Esophagus squamous epithelium (tissue), 5 donors: ENCODE data around the gene ALDH1L2. TPM values are rescaled to one million over a fixed set of nuclear protein-coding genes. Genes with fewer than 3 reads are reported as not detected.
A peak's percentile ranks its signal among the peaks of the same experiment; 100 is the strongest.

Experiments used
- DNase-seq: peaks from one replicate; lab custom pipeline; 2025; lab: John Stamatoyannopoulos, UW
- H3K27ac ChIP-seq, 4 donors: fragments of 200-600 bp; sonication (generic); one replicate each; pipeline ENCODE4 v1.5.1; 2016 to 2019; ENCODE audit warnings: mild to moderate bottlenecking in 1 of 4
- H3K27me3 ChIP-seq, 4 donors: fragments of 200-600 bp; sonication (generic); 1 replicate in 3 of 4; 2 replicates in 1 of 4; pipeline versions ENCODE4 v1.5.1 to v1.6.0; 2017 to 2021; ENCODE audit warnings: antibody characterized with exemption in 1 of 4
- H3K36me3 ChIP-seq, 3 donors: fragments of 200-600 bp; sonication (generic); one replicate each; pipeline ENCODE4 v1.5.1; 2016 to 2019
- H3K4me1 ChIP-seq, 3 donors: fragments of 200-600 bp; sonication (generic); one replicate each; pipeline ENCODE4 v1.5.1; 2017 to 2019
- H3K4me3 ChIP-seq, 4 donors: fragments of 200-600 bp; sonication (generic); 1 replicate in 3 of 4; 2 replicates in 1 of 4; pipeline ENCODE4 v1.5.1; 2016 to 2019; ENCODE audit warnings: mild to moderate bottlenecking in 2 of 4, moderate library complexity in 1 of 4
- H3K9me3 ChIP-seq, 3 donors: fragments of 200-600 bp; sonication (generic); one replicate each; pipeline ENCODE4 v1.5.1; 2016 to 2019
- CTCF ChIP-seq, 6 experiments: fragments of 450-650 bp in 4 of 6; fragments of 200-600 bp in 2 of 6; sonication (generic) in 2 of 6; IDR thresholded peaks; one replicate each; pipeline ENCODE4 v1.5.1; 2016 to 2019; ENCODE audit warnings: antibody characterized with exemption in 6 of 6, mild to moderate bottlenecking in 4 of 6, moderate library complexity in 4 of 6
- POLR2A ChIP-seq, 4 donors: fragments of 450-650 bp; IDR thresholded peaks; one replicate each; pipeline ENCODE4 v1.6.1; 2017; ENCODE audit warnings: antibody characterized with exemption in 4 of 4, mild to moderate bottlenecking in 4 of 4, moderate library complexity in 3 of 4
- WGBS, 2 donors: methylation state at CpG; one replicate each; pipeline ENCODE4 v1.1.5; 2018; 5-methylcytosine and 5-hydroxymethylcytosine counted together
- intact Hi-C: fragments of 100-400 bp; cut with DNase I; formaldehyde crosslinking; loops from one replicate; pipeline ENCODE4 v1.15.0; 2022
- total RNA-seq, 4 donors: library from RNA; depleted of rRNA; stranded (reverse); fragments of >200 nt; gene quantifications; one replicate each; pipeline ENCODE4 v1.1.0, GENCODE V29; 2016
- donor health status: DM: yes; HTN: yes; CAD: no.

The ALDH1L2 gene
- total RNA-seq, 4 donors from 2014 or later, result 0.57 to 4.9 (median 1.1) TPM

DNA sequence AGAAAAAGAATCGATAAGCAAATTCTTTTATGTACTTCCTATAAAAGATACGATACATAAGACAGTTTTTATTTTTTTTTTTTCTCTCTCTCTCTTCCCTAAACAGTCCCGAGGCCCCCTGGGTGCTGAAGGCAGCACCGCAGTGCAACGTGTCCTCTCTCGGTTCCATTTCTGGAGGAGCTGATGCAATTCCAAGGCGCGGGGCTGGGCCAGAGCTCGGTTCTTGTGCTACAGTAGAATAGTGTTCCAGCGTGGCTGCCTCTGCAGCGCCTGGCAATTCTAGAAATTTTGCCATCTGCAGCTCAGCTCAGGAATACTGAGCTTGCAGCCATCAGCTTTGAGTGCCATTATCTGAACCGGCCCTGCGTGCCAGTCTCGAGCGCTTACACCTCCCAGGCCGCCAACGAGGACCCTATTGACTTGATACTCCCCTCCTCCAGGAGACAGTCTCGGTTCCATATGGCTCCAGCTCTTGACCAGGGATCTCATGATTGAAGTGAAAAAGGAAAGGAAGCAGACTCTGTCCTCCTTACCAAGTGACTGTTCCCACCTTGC is 630 bp downstream of the ALDH1L2 start:
- WGBS, 2 donors, result 10 to 27% methylated on average over 8 to 12 of the region's 18 CpGs
- intact Hi-C loops, result no loop called here
- no peaks in the 10 kb centered on the region for H3K9me3 ChIP-seq
- no peak for DNase-seq
- TF ChIP-seq CTCF (IDR thresholded peaks at IDR 0.05) (peak in 1 of 6 experiments; percentile 10), POLR2A (IDR thresholded peaks at IDR 0.05) (no peak)
- H3K27me3 ChIP-seq, result peaks cover 0 to 24% (median 0%) of the 10 kb centered on the region in 4 donors
- H3K4me3 ChIP-seq, result peak overlapping the region; percentile 32 to 71 (median 48)
- H3K4me1 ChIP-seq, result peaks cover 9 to 20% (median 11%) of the 10 kb centered on the region in 3 donors
- H3K27ac ChIP-seq, result peak overlapping the region in 3 of 4 donors; percentile 48 to 71 (median 61)
- no peaks in the 10 kb centered on the region for H3K36me3 ChIP-seq

DNA sequence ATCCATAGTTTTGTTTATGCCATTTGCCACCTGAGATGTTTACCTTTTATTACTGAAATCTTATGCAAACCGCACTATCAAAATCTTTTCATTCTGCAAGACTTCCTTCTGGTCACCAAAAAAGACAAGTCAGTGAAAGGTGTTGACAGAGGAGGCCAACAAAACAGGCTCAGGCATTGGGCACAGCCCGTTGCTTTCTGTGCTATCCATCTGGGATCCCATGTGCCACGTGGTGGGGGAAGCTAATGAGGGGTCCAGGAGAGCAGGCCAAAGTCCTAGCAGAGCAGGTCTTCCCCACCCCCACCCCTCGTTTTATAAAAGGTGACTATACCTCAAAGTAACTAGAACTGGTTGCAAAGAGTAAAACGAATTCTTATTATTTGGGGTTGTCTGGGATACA is 1.2 kb downstream of the ALDH1L2 start:
- no peaks in the 10 kb centered on the region for H3K36me3 ChIP-seq
- 34 to 61% methylated on average over 5 of the region's 5 CpGs for WGBS, 2 donors
- no peaks in the 10 kb centered on the region for H3K9me3 ChIP-seq
- intact Hi-C loops, result no loop called here
- DNase-seq, result no peak
- H3K27me3 ChIP-seq, result peaks cover 0 to 29% (median 0%) of the 10 kb centered on the region in 4 donors
- TF ChIP-seq POLR2A (IDR thresholded peaks at IDR 0.05), result no peak
- TF ChIP-seq CTCF (IDR thresholded peaks at IDR 0.05), result no peak
- H3K27ac ChIP-seq, result peak overlapping the region in 1 of 4 donors; percentile 71
- peaks cover 9 to 20% (median 11%) of the 10 kb centered on the region in 3 donors for H3K4me1 ChIP-seq
- H3K4me3 ChIP-seq, result peak overlapping the region in 2 of 4 donors; percentile 54 to 71

GRCh38 chr12:105078712-105079570 is 5.3 kb downstream of the ALDH1L2 start:
- Histone ChIP-seq H3K4me3 (no peak overlapping the region), H3K4me1 (peaks cover 4 to 20% (median 8%) of the 10 kb centered on the region in 3 donors), H3K36me3 (no peaks in the 10 kb centered on the region), H3K9me3 (no peaks in the 10 kb centered on the region), H3K27ac (no peak overlapping the region), H3K27me3 (peaks cover 0 to 33% (median 0%) of the 10 kb centered on the region in 4 donors)
- intact Hi-C loops, result no loop called here
- 75 to 84% methylated on average over 11 of the region's 11 CpGs for WGBS, 2 donors
- TF ChIP-seq CTCF (IDR thresholded peaks at IDR 0.05) (no peak), POLR2A (IDR thresholded peaks at IDR 0.05) (no peak)
- DNase-seq, result no peak

GRCh38 chr12:105077435-105077834 is 6.8 kb downstream of the ALDH1L2 start:
- intact Hi-C loops, result no loop called here
- no peak for DNase-seq
- Histone ChIP-seq H3K36me3 (no peaks in the 10 kb centered on the region), H3K27me3 (peaks cover 0 to 24% (median 0%) of the 10 kb centered on the region in 4 donors), H3K4me3 (no peak overlapping the region), H3K4me1 (peaks cover 0 to 9% (median 0%) of the 10 kb centered on the region in 3 donors), H3K27ac (no peak overlapping the region), H3K9me3 (no peaks in the 10 kb centered on the region)
- WGBS, 2 donors, result 44 to 74% methylated on average over 1 to 7 of the region's 7 CpGs
- no peak for TF ChIP-seq CTCF (IDR thresholded peaks at IDR 0.05)

- no peak for DNase-seq
- H3K4me3 ChIP-seq, result no peak overlapping the region
- H3K27ac ChIP-seq, result no peak overlapping the region
- H3K27me3 ChIP-seq, result peaks cover 0 to 24% (median 0%) of the 10 kb centered on the region in 4 donors
- TF ChIP-seq CTCF (IDR thresholded peaks at IDR 0.05) (no peak), POLR2A (IDR thresholded peaks at IDR 0.05) (no peak)
- no peaks in the 10 kb centered on the region for H3K9me3 ChIP-seq
- intact Hi-C loops, result no loop called here
- no peaks in the 10 kb centered on the region for H3K36me3 ChIP-seq
- peaks cover 0 to 9% (median 0%) of the 10 kb centered on the region in 3 donors for H3K4me1 ChIP-seq
- 75% methylated on average over 3 of the region's 3 CpGs for whole genome bisulfite sequencing, 2 donors
Observed at GRCh38 chr12:105076913-105077312, 7.3 kb downstream of the ALDH1L2 start.
